NCI-H146 (cell line): ENCODE data around the gene CNTN5.
A peak's percentile ranks its signal among the peaks of the same experiment; 100 is the strongest.

ENCODE experiments used
- DNase-seq: peaks from one replicate; lab custom pipeline; 2025; lab: John Stamatoyannopoulos, UW

The CNTN5 gene

DNA sequence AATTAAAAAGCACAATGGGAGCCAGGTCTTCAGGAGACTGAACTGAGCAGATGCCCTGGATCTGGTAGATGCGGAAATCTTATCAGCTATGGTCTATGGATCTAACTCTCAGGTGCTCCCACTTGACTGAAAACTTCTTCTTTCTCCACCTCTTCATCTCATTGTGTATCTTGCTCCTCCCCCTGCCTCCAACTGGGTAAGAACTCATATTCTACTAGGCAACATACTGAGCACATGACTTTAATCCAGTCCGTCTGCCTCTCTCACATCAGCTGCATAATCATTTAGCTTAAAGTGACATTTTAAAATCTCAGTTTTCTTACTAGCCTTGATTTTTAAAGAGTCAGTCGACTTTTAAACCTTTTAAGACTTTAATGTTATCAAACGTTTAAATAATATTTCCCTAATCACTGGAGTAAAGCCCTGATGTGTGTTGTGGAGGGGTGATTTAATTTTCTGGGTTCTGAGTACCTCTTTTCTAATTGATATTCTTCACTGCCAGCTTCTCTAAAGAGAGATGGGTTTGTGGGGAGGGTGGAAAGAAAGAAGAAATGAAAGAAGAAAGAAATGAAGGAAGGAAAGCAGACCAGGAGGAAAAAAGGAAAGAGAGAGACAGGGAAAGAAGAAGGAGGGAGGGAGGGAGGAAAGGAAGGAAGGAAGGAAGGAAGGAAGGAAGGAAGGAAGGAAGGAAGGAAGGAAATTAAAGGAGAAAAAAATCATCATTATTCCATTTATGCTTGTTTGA lies 1073.5 kb downstream of the CNTN5 start:
- DNase-seq = no peak

DNA sequence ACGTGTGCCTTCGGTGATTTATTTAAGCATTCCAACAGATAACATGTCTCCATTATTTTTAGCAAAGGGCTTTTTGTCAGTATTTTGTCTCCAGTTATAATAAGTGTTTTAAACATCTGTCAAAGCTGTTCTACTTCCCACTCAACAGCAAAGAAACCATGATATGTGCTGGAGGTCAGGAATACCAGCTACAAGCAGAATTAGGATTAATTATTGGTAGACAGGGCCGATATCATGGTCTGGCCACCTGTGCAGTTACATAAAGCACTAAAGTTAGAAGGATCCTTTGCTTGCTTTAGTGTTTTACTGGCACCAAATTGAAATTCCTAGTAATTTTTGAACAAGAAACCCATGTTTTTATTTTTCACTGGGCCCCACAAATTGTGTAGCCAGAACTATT lies 1075.1 kb downstream of the CNTN5 start:
- no peak for DNase-seq

DNA sequence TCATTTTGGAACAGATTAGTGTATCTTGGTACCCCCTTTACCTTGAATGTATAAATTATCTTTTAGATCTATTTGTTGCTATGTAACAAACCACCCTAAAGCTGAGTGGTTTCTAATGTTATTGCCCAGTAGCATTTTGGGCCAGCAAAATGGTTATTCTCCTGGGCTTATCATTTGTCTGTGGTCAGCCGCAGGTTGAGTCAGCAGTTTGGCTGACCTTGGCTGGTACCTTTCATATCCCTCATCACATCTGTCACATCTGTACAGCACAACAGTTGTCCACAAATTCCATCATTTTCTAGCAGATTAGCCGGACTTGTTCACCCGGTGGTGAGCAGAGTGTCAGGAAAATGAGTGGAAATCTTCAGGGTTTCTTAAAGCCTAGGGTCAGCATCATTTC lies 1077.8 kb downstream of the CNTN5 start:
- no peak for DNase-seq

DNA sequence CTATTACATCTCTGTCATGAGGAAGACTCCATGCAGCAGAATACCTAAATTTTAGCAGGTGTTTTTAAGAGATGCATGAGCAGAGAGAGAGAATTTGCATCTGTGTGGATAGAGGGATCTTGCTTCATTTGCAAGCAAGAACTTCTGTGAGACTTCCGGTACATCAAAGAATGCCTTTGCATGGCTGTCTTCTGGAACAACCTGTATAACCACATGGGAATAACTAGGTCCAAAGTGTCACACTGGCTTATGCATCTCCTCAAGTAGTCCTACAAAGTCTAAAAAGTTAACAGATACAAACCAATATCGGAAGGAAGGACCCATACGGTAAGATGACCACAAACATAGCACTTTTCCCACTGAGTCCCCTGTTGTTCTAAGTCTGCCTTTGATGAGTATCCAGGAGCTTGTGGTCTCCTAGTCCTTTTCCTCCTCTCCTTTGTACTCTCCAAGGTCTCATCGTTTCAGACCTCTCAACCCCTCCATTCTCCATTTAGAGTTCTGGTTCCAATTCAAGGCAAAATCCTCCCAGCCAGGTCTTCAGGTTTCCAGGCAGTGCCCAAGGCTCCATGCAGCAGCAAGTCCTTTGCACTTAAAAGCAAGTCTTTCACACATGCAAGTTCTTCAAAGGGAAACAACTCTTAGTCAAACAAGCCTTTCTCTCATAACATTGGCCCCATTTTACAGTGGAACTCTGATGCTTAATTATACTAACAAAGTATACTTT lies 1084.7 kb downstream of the CNTN5 start:
- DNase-seq = no peak

DNA sequence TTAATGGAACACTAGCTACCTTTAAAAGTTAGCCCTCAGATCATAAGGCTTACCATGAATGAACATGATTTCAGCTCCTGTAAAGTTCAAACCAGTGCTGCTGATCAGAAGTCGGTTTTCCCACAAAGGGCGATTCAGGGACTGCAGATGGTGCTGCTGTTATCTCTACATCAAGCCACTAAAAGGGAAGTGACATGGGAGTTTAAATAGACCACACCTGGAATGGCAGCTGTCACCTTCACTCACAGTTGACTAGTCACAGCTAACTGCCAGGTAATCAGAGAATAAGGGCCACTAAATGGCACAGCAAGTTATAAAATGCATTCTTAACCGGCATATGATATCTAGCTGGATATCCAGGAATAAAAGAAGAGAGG lies 1085.2 kb downstream of the CNTN5 start:
- DNase-seq = peak; percentile 89

DNA sequence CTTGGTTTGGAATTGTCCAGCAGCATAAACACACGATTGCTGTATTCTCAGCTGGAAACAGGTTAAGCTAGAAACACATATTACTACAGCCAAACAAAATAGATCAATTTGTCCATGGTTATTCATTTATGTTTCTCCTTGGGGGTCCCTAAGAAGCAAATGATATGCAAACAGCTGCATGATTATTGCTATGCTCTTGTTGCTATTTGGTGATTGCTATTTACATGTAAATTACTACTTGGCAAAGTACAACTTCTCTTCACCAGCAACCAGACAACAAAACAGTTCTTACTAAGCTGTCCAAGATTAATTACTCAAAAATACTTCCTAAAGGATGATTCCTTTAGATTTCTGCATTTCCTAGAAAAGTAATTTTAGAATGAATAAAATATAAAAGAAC lies 1098.4 kb downstream of the CNTN5 start:
- DNase-seq = peak; percentile 19

DNA sequence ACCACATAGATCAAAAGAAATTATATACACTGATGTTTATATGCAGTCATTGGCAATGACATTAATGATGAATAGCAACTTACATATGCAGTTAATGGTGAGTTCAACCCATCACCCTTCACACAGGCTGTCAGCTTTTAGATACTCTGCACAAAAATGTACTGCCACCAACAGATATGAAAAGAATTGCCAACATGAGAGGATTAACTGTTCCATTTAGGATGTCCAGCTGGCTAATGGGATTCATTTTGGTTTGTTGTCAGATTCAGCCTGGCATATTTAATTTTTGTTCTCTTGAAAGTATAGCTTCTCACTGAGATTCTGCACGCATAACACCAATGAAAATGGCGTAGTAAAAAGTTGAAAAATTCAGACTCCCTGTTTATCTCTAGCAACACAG lies 1112.4 kb downstream of the CNTN5 start:
- no peak for DNase-seq

DNA sequence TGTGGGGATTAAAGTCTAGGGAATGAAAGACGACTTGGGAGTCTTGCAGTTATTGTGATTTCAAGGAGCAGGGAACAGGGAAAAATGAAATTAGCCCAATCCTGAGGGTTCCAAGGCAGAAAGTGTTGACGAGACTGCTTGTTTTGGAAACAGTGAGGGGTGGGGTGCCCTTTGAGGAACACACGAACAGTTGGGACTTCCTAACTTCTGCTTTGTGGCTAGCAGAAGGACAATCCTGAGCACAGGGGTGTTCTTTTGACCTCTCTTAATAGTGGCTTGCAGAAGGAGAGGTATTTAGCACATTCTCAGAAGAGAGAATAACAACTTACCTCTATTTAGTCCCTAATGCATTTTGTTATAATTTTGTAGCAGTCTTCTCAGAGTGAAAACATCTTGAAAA lies 1120.5 kb downstream of the CNTN5 start:
- no peak for DNase-seq

DNA sequence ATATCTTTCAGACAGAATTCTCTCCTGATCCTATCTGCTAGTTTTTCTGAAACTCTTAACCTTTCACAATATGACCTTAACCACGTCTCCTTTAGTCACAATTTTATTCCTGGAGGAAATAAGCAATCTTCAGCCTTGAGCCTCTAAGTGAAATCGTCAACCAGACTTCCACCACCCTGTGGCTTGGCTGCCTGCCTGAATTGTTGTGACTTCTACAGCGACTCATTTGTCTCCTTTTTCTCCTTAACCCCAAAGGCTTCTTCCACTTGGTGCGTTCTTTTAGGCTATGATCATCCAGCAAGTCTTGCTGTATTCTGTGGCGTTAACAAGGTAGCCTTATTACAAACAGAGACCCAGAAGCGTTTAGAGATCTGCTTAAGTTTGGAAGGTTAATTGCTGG lies 1131.2 kb downstream of the CNTN5 start:
- no peak for DNase-seq

DNA sequence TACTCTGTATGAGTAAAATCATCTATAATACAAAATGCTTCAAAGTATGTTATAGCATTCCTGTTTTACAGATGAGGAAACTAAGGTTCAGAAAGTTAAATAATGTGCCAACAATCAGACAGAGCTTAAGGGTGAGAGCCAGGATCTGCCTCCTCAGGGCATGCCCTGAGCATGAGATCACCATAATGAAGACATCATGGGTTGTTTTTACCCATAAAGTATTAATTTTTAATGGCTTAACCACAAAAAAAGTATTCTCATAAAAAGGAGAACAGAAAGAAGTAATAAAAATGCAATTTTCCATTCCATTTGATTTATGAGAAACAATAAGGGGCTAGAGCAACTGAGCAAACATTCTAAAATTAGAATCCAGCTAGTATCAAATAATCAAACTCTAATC lies 1132.0 kb downstream of the CNTN5 start:
- no peak for DNase-seq

DNA sequence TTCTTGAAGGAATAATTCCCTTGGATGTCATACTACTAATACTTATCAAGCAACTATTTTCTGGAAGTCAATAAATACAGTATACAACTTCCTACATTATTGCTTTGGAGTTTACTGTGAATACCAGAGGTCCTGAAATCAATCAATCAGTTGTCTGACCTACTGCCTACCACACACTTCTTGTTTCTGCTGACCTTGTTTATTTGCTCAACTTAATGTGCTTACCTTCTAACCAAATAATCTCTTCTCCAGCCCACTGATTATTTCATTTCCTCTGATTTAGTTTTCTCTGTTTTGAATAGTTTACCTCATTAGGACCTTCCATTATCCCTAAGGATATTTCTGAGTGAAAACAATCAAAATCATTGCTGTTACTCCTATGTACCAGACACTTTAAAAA lies 1142.7 kb downstream of the CNTN5 start:
- DNase-seq = no peak

DNA sequence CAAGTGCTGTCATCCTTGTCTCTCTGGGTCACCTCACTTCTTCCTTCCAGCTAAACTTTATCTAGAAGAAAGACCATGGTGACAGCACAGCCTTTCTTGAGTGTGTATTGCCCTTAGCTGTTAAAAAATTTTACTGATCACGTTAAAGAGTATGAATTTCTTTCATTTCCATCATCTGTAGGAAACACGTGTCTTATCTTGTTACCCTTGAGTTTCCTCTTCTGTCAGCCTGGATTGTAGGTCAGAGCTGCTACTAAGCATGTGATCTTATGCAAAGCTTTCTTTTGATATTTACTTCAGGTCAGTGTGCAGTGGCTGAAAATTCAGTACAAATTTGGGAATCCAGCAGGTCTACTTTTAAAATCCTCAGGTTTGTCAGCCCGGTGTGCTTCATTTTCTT lies 1154.1 kb downstream of the CNTN5 start:
- DNase-seq = no peak

DNA sequence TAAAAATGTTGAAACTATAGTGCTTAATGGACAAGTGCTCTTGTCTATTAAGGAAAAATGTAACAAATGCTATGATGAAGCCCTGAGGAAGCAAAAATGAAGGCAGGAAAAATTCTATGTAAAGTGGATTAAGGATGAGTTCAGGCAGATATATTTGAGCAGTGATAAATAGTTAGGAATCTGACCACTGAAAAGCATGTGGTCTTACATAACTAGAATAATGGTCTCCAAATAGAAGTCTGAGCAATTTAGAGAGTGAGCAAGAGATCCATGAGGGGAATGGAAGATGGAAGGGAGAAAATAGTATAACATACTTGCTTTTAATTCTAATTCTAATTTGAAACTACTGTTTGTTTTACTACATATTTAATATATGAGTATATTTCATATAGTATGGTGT lies 1155.7 kb downstream of the CNTN5 start:
- DNase-seq = no peak

DNA sequence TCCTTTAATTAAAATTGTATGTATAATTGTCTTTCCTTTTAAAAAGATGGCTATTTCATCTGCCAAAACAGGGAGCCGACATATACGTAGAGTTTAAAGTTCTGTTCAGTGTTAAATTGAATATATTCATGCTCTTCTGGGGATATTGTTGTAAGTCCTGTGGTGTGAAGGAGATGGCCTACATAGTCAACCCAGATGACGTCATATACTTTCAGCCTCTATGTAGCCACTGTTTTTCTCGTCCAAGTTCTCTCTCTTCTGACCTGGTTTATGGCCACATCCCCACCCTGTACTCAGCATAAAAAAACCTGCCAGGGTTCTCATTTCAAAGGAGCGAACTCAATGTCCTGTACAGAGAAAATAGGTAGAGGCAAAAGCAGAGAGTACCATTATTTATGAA lies 1156.9 kb downstream of the CNTN5 start:
- no peak for DNase-seq

DNA sequence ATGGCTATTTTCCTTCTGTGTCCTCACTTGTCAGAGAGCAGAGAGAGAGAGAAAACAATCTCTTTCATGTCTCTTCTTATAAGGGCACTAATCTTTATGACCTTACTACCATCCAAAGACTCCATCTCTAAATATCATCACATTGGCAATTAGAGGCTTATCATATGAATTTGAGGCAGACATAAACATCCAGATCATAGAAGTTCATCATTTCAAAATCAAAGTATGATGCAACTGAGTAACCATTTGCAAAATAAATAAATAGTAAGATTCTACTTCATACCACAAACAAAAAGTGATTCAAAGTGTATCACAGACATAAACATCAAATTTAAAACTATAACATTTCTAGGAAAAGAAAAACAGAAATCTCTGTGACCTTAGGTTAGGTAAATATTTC lies 1161.6 kb downstream of the CNTN5 start:
- no peak for DNase-seq

DNA sequence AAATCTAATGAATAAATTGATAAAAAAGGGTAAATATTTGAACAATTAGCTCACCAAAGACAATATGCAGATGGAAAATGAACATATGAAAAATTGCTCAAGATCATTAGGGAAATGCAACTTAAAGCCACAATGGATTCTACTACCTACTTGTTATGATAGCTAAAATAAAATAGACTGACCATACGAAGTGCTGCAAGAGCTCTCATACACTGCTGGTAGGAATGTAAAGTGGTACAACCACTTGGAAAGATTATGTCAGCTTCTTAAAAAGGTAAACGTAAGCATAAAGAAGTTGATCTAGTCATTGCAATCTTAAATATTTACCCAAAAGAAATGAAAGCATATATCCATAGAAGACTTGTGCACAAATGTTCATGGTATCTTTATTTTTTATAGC lies 1162.2 kb downstream of the CNTN5 start:
- no peak for DNase-seq

DNA sequence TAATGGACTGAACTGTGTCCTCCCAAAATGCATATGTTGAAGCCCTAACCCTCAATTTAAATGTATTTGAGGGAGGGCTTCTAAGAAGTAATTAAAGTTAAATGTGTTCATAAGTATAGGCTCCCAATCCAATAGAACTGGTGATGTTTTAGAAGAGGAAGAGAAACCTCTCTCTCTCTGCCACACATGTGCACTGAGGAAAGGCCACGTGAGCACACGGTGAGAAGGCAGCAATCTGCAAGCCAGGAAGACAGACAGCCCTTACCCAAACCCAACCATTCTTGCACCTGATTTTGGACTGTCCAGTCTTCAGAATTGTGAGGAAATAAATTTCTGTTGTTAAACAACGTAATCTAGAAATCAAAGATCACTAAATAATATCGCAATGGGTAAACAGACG lies 1164.8 kb downstream of the CNTN5 start:
- no peak for DNase-seq

DNA sequence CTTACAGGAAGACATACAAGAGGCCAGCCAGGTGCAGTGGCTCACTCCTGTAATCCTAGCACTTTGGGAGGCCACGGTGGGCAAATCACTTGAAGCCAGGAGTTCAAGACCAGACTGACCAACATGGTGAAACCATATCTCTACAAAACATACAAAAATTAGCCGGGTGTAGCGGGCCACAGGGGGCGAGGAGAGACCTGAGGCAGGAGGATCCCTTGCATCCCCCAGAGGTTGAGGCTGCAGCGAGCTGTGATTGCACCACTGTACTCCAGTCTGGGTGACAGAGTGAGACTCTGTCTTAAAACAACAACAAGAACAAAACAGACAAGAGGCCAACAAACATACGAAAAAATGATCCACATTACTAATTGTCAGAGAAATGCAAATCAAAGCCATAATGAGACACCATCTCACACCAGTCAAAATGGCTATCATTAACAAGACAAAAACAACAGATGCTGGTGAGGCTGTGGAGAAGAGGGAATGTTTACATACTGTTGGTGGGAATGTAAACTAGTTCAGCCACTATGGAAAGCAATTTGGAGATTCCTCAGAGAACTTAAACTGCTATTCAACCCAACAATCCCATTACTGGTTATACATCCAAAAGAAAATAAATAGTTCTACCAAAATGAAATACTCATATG lies 1167.5 kb downstream of the CNTN5 start:
- DNase-seq = no peak

DNA sequence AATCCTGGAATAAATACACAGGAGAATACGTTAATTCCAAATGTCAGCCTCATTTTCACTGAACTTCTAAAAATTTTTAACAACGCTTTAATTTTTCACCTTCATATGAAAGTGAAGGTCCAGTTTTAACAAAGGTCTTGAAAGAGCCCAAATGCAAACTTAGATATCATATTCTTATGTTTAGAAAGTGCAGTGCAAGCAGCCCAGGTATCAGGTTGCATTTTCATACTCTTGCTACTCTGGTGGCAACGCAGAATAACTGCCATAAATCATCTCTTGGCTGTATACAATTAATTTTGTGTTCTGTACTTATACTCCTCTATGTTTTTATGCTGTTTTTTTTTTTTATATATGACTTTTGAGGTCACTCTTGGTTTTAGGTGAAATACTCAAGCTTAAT lies 1169.6 kb downstream of the CNTN5 start:
- no peak for DNase-seq

DNA sequence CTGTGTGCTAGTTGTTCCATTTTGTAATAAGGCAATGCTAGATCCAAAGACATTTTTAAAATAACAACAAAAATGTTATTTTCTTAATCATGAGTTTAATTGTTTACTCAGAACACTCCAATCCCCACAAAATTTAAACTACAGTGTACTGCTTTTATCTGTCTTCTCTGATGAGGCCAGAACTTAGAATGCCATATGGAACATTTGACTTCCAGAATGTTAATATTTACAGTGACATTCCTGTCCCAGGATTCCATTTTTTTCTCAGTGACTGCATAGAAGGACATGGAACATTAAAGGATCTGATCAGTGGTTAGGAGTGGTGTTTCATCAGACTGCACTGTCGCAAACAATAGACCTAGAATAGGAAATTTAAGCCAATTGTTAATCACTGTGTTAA lies 1171.4 kb downstream of the CNTN5 start:
- no peak for DNase-seq

DNA sequence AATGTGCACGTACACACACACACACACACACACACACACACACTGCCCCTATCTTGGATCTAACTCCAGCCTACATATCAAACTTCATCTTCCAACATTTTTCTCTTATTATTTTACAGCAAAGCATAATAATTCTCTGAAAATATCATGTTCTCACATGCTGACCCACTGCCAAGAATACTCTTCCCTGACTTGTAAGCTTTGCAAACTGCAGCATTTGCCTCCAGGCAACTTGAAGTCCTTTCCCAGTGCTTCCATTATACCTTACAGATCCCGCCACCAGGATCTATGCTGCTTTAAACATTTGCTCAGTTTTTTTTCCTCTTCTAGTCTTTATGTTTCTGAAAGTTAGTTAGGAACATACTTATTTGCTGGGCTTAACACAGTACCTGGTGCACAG lies 1183.0 kb downstream of the CNTN5 start:
- no peak for DNase-seq

DNA sequence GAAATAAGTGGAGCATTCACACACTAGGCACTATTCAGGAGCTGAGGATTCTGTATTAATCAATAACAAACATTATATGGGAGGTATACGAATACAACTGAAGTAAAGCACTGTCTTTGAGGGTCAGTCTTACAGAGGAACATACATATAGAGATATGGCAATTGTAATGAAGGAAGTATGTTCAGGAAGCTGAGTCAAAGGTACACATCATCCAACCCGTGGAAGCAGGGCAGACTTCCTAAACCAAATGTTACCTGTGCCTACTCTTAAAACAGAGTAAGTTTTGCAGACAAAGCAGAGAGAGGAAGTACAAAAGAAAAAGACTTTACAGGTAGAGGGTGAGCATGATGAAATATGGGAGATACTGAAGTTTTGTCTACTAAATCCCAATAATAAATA lies 1185.2 kb downstream of the CNTN5 start:
- no peak for DNase-seq

DNA sequence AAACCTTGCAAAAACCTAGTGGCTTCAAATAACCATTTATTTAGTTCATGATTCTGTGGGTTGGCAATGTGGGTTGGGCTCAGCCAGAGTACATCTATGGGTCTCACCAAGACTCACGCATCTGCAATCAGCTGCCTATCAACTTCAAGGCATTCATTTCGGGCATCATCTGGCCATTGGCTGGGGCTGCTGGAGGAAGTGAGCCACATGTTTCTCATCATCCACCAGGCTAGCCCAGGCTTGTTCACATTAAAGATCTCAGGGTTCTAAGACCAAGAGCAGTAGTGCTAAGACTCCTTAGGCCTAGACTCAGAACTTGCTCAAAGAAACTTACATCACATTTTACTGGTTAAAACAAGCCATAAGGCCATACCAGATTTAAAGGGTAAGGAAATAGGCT lies 1187.5 kb downstream of the CNTN5 start:
- DNase-seq = no peak

DNA sequence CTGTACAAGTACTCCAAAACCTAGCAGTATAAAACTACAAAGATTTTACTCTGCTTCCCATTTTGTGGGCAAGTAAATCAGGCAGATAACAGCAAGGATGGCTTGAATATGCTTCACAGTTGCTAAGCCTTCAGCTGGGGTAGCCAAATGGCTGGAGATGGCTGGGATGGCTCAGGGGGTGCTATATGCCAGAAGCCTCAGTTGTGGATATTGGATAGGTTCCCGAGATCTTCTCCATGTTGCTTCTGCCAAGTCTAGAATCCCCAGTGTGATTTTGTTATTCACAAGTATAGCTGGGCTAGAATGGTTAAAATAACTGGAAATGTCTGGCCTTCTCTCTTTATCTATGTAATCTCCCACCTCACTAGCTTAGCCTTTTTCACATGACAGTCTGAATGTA lies 1194.0 kb downstream of the CNTN5 start:
- DNase-seq = no peak
